GM12874 (cell line): ENCODE results near the gene MRPL3.

Experiments
- CTCF ChIP-seq: IDR thresholded peaks from 2 replicates; pipeline ENCODE4 v1.5.1; 2011; ENCODE audit warnings: low read depth, mild to moderate bottlenecking, control low read depth, low read length, moderate library complexity; ENCODE audit not compliant: insufficient read depth

The MRPL3 gene

GRCh38 chr3:131474115-131474514 lies 28.7 kb downstream of the MRPL3 start:
- TF ChIP-seq CTCF, result no peak

- no peak for TF ChIP-seq CTCF
These were observed 32.4 kb downstream of the MRPL3 start for GRCh38 chr3:131470377-131470776.

- TF ChIP-seq CTCF, result no peak
These were observed 44.1 kb downstream of the MRPL3 start for GRCh38 chr3:131458653-131459052.

DNA sequence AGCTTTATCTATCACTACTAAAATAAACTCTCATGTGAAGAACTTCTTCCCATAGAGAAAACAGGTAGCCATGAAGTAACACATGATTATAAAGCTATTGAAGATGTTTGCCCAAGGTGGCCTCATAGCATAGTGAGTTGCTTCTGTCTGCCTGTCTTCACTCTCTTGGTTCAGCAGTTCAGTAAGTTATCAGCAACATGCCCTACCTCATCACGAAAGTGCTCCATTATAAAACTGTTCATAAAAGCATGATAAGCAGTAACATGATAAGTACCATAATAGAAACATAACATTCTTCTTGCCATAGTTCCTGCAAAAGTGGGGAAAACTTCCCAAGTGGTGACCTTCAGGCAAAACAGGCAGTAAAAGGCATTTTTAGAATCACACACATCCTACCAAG lies 45.6 kb downstream of the MRPL3 start:
- no peak for TF ChIP-seq CTCF

GRCh38 chr3:131454501-131454900 lies 48.3 kb downstream of the MRPL3 start:
- TF ChIP-seq CTCF, result no peak

DNA sequence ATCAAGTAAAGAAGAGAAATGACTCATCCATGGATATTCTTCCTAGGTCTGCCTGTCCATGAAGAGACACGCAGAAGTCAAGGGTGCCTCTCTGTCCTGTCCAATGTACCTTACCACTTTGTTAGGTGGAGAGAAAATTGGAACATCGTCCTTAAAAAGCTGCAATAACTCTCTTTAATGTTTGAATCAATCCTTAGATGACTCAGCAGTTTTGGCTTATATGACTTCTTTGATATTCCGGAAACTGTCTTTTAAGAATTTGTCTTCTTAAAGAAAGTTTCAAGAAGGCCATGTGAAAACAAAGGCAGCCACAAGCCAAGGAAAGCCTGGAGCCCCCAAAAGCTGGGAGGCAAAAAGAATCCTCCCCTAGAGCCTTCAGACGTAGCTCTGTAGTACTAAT lies 49.2 kb downstream of the MRPL3 start:
- no peak for TF ChIP-seq CTCF

GRCh38 chr3:131447349-131447748 lies 55.4 kb downstream of the MRPL3 start:
- TF ChIP-seq CTCF, result no peak

DNA sequence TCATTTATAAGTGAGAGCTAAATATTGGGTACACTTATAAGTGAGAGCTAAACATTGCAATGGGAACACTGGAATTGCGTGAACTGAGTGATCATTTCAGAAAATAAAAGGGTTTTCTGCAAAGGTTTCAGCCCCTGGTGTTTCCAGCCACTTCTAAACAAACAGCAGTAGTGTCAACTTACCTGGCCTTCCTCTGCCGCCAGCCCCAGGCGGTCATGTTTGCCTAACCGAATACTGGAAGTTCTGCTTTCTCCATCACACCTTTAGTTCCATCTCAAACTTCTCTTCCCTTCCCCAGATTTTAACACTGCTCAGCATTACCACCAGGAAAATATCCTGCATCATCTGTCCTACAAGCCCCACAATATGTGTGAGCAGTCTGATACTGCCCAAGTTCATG lies 58.6 kb downstream of the MRPL3 start:
- no peak for TF ChIP-seq CTCF
